Aorta (tissue), 5 donors: Measurements from ENCODE around the gene CDK5RAP2. TPM values are rescaled to one million over a fixed set of nuclear protein-coding genes. Genes with fewer than 3 reads are reported as not detected.

ENCODE experiments used
- ATAC-seq: fragments of 200-7000 bp; cut with Tn5 transposase; one replicate; pipeline ENCODE4 v1.9.1; 2022; ENCODE audit warnings: moderate library complexity; ENCODE audit not compliant: low FRiP score
- DNase-seq, 2 donors: peaks; one replicate each; pipeline ENCODE4 v3.0.0-alpha.2; 2020
- H3K27ac ChIP-seq, 2 donors: one replicate each; pipeline ENCODE4 v1.5.1; 2013; ENCODE audit warnings: low read length in 2 of 2, mild to moderate bottlenecking in 2 of 2, moderate library complexity in 2 of 2, control low read depth in 1 of 2, inconsistent platforms in 1 of 2, low read depth in 1 of 2
- H3K27me3 ChIP-seq, 2 donors: one replicate each; pipeline ENCODE4 v1.6.1; 2013; ENCODE audit warnings: control low read depth in 1 of 2, low read length in 1 of 2, mild to moderate bottlenecking in 1 of 2, moderate library complexity in 1 of 2; ENCODE audit not compliant: insufficient read depth in 2 of 2, control insufficient read depth in 1 of 2
- H3K36me3 ChIP-seq, 2 donors: one replicate each; pipeline ENCODE4 v1.6.1; 2013; ENCODE audit warnings: control low read depth in 1 of 2, low read length in 1 of 2, mild to moderate bottlenecking in 1 of 2; ENCODE audit not compliant: insufficient read depth in 2 of 2, control insufficient read depth in 1 of 2
- H3K4me1 ChIP-seq, 2 donors: one replicate each; pipeline ENCODE4 v1.6.1; 2013; ENCODE audit warnings: low read length in 2 of 2, control low read depth in 1 of 2, mild to moderate bottlenecking in 1 of 2, moderate library complexity in 1 of 2; ENCODE audit not compliant: insufficient read depth in 2 of 2, control insufficient read depth in 1 of 2
- H3K4me3 ChIP-seq, 2 donors: one replicate each; pipeline ENCODE4 v1.5.1; 2013; ENCODE audit warnings: low read length in 2 of 2, control low read depth in 1 of 2, mild to moderate bottlenecking in 1 of 2
- H3K9me3 ChIP-seq: one replicate; pipeline ENCODE4 v1.6.1; 2013; ENCODE audit warnings: mild to moderate bottlenecking, low read length; ENCODE audit not compliant: control insufficient read depth
- WGBS, 2 donors: extraction: QIAGEN DNeasy Blood & Tissue Kit; methylation state at CpG; one replicate each; pipeline ENCODE4 v1.1.7; 2013; 5-methylcytosine and 5-hydroxymethylcytosine counted together
- intact Hi-C, 2 donors: fragments of 100-400 bp; cut with DNase I; formaldehyde crosslinking; loops; one replicate each; pipeline versions ENCODE4 v1.14.2 to v1.15.0; 2022
- polyA plus RNA-seq, 2 donors: library from polyadenylated mRNA; stranded (reverse); fragments of 200-250 nt; gene quantifications; one replicate each; pipeline ENCODE4 v1.2.3, GENCODE V29; 2013
- total RNA-seq, 2 donors: library from RNA; stranded (reverse); fragmentation: NEBNext Ultra II Directional; extraction: Animal tissue kit (Norgen Biotek cat#: 25700); gene quantifications; one replicate each; pipeline ENCODE4 v1.2.1, GENCODE V29; 2021
- donor health status: healthy with polysubstance abuse.
- donor health status: Bipolar disorder and iron deficiency.
- donor health status: DM: no; HTN: no; CAD: no.
- donor health status: DM: no; HTN: no; CAD: no.
- donor health status: DM: yes; HTN: yes; CAD: no.

The CDK5RAP2 gene
- total and polyA plus RNA-seq, 4 donors: 37.1 to 106 (median 66.3) TPM

DNA sequence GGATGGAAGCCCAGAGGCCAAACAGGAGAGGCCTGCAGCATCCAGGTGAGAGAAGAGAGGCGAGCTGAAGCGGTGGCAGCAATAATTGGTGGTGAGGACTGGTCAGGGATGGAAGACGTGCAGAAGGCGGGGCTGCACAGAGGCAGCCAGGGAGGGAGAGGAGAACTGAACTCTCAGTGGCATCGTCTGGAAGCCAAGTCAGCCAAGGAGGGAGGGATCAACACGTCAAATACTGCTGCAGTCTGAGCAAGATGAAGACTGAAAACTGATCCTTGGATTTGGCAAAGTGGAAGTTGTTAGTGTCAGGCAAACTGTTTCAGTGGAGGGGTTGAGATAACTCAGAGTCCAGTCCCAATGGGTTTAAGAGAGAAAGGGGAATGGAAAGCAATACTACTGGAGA is 145.4 kb downstream of the CDK5RAP2 start:
- H3K27ac ChIP-seq: no peak overlapping the region
- peak in 1 of 2 donors; percentile 80 for DNase-seq
- no peak overlapping the region for H3K4me3 ChIP-seq
- ATAC-seq: peak; percentile 85
- intact Hi-C loops: no loop called here
- peaks cover 2 to 5% of the 10 kb centered on the region in 2 donors for H3K36me3 ChIP-seq
- H3K9me3 ChIP-seq: no peaks in the 10 kb centered on the region
- no peaks in the 10 kb centered on the region for H3K4me1 ChIP-seq
- 21 to 32% methylated on average over 6 of the region's 6 CpGs for WGBS, 2 donors
- H3K27me3 ChIP-seq: no peaks in the 10 kb centered on the region

- ATAC-seq (no peak), DNase-seq (no peak)
- intact Hi-C loops: no loop called here
- Histone ChIP-seq H3K27ac (no peak overlapping the region), H3K4me3 (no peak overlapping the region), H3K9me3 (no peaks in the 10 kb centered on the region), H3K36me3 (peaks cover 2 to 5% of the 10 kb centered on the region in 2 donors), H3K4me1 (no peaks in the 10 kb centered on the region), H3K27me3 (no peaks in the 10 kb centered on the region)
- 88 to 90% methylated on average over 4 of the region's 4 CpGs for WGBS, 2 donors
These were observed 146.3 kb downstream of the CDK5RAP2 start for GRCh38 chr9:120433701-120434100.

DNA sequence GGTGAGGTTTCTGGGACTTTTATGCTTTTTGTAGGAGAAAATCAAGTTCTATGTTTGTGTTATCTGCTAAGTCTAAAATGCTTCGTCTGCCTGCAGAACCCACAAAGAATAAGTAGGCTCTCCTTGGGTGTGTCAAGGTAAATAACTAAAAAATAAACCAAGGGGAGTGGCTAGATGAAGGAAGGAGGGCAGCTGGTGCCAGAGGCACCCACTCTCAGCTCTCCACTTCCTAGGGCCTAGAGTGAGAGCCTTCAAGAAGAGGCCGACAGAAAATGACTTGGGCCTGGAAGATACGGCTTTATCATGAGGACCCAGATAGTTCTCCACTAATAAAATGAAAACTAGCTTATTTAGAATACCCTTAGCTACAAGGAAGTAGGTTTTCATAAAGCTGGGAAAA is 147.4 kb downstream of the CDK5RAP2 start:
- H3K9me3 ChIP-seq: no peaks in the 10 kb centered on the region
- H3K27ac ChIP-seq: no peak overlapping the region
- intact Hi-C loops: no loop called here
- ATAC-seq (no peak), DNase-seq (no peak)
- H3K27me3 ChIP-seq: no peaks in the 10 kb centered on the region
- 89 to 92% methylated on average over 3 of the region's 3 CpGs for WGBS, 2 donors
- peaks cover 2 to 5% of the 10 kb centered on the region in 2 donors for H3K36me3 ChIP-seq
- H3K4me3 ChIP-seq: no peak overlapping the region
- H3K4me1 ChIP-seq: no peaks in the 10 kb centered on the region

- no peak overlapping the region for H3K27ac ChIP-seq
- ATAC-seq: no peak
- 70 to 81% methylated on average over 2 of the region's 2 CpGs for WGBS, 2 donors
These were observed 148.7 kb downstream of the CDK5RAP2 start for GRCh38 chr9:120431268-120431667.

GRCh38 chr9:120424248-120424647 is 155.7 kb downstream of the CDK5RAP2 start:
- Histone ChIP-seq H3K4me1 (no peaks in the 10 kb centered on the region), H3K27me3 (no peaks in the 10 kb centered on the region), H3K27ac (no peak overlapping the region), H3K9me3 (no peaks in the 10 kb centered on the region), H3K4me3 (no peak overlapping the region), H3K36me3 (peaks cover 4 to 8% of the 10 kb centered on the region in 2 donors)
- intact Hi-C loops: no loop called here
- ATAC-seq: no peak
- no peak for DNase-seq

More at GRCh38 chr9:120431268-120431667, 148.7 kb downstream of the CDK5RAP2 start:
- intact Hi-C loops: no loop called here
- H3K9me3 ChIP-seq: no peaks in the 10 kb centered on the region
- no peaks in the 10 kb centered on the region for H3K4me1 ChIP-seq
- no peak overlapping the region for H3K4me3 ChIP-seq
- H3K27me3 ChIP-seq: no peaks in the 10 kb centered on the region
- peaks cover 0 to 2% of the 10 kb centered on the region in 2 donors for H3K36me3 ChIP-seq
- DNase-seq: no peak

- Histone ChIP-seq H3K27ac (no peak overlapping the region), H3K36me3 (peaks cover 4 to 8% of the 10 kb centered on the region in 2 donors), H3K4me1 (no peaks in the 10 kb centered on the region), H3K9me3 (no peaks in the 10 kb centered on the region), H3K27me3 (no peaks in the 10 kb centered on the region), H3K4me3 (no peak overlapping the region)
- ATAC-seq (no peak), DNase-seq (no peak)
- intact Hi-C loops: no loop called here
- WGBS, 2 donors: 76 to 82% methylated on average over 3 of the region's 3 CpGs
These were observed 156.2 kb downstream of the CDK5RAP2 start for GRCh38 chr9:120423812-120424211.

GRCh38 chr9:120421977-120422376 is 158.0 kb downstream of the CDK5RAP2 start:
- H3K4me1 ChIP-seq: no peaks in the 10 kb centered on the region
- no peaks in the 10 kb centered on the region for H3K27me3 ChIP-seq
- H3K27ac ChIP-seq: no peak overlapping the region
- H3K36me3 ChIP-seq: peaks cover 8% of the 10 kb centered on the region in 2 donors
- no peak for ATAC-seq
- no peak overlapping the region for H3K4me3 ChIP-seq
- WGBS, 2 donors: 90 to 92% methylated on average over 3 of the region's 3 CpGs
- H3K9me3 ChIP-seq: no peaks in the 10 kb centered on the region
- no peak for DNase-seq
- intact Hi-C loops: no loop called here

DNA sequence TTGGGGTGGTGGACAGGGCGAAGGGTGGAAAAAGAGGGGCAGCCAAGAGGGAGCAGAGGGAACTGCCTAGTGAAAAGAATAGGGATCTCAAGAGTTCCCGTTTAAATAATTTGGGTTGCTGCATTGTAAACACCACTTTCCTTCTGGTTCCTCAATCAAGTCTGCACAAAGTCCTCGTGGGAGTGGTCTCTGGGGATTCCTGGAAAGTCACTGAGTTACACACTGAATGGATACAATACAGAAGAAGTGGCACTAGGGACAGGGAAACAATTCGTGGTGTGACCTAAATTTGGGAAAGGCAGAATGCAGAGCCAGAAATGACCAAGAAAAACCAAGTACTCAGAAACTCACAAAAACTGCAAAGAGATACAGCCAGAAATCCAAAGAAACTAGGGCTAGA is 161.7 kb downstream of the CDK5RAP2 start:
- Histone ChIP-seq H3K36me3 (peaks cover 7 to 8% of the 10 kb centered on the region in 2 donors), H3K4me3 (no peak overlapping the region), H3K4me1 (no peaks in the 10 kb centered on the region), H3K27me3 (no peaks in the 10 kb centered on the region), H3K9me3 (no peaks in the 10 kb centered on the region), H3K27ac (no peak overlapping the region)
- ATAC-seq (no peak), DNase-seq (no peak)
- intact Hi-C loops: no loop called here
- 52 to 57% methylated on average over 4 of the region's 4 CpGs for WGBS, 2 donors

GRCh38 chr9:120416781-120417427 is 163.1 kb downstream of the CDK5RAP2 start:
- Histone ChIP-seq H3K36me3 (peaks cover 4 to 9% of the 10 kb centered on the region in 2 donors), H3K27me3 (no peaks in the 10 kb centered on the region), H3K4me3 (no peak overlapping the region), H3K27ac (no peak overlapping the region), H3K4me1 (no peaks in the 10 kb centered on the region), H3K9me3 (no peaks in the 10 kb centered on the region)
- DNase-seq (no peak), ATAC-seq (peak; percentile 38)
- intact Hi-C loops: no loop called here
- WGBS, 2 donors: 79 to 81% methylated on average over 19 of the region's 19 CpGs
